ENCODE results near the gene CYP4F8.

Gene CYP4F8

DNA sequence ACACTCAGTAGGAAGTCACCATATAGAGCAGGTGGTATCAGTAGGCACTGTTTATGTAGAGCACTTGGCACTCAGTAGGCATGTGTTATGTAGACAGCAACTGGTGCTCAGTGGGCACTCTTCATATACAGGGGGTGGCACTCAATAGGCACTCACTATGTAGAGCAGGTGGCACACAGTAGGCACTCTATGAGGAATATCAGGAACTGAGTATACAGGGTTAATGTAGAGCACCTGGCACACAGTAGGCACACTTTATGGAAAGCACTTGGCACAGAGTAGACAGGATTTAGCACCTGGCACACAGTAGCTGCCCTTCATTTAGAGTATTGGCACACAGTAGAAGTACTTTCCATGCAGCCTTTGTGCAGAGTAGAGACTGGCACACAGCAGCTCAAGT, 24.6 kb downstream of the CYP4F8 start:
- H3K27ac ChIP-seq, result no peak overlapping the region; the same call in 1 of the 2 replicates
- TF ChIP-seq ZFX (IDR thresholded peaks at IDR 0.05), result no peak
- TF ChIP-seq, protein P1, sequence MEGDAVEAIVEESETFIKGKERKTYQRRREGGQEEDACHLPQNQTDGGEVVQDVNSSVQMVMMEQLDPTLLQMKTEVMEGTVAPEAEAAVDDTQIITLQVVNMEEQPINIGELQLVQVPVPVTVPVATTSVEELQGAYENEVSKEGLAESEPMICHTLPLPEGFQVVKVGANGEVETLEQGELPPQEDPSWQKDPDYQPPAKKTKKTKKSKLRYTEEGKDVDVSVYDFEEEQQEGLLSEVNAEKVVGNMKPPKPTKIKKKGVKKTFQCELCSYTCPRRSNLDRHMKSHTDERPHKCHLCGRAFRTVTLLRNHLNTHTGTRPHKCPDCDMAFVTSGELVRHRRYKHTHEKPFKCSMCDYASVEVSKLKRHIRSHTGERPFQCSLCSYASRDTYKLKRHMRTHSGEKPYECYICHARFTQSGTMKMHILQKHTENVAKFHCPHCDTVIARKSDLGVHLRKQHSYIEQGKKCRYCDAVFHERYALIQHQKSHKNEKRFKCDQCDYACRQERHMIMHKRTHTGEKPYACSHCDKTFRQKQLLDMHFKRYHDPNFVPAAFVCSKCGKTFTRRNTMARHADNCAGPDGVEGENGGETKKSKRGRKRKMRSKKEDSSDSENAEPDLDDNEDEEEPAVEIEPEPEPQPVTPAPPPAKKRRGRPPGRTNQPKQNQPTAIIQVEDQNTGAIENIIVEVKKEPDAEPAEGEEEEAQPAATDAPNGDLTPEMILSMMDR (conservative IDR thresholded peaks at IDR 0.05), result no peak

DNA sequence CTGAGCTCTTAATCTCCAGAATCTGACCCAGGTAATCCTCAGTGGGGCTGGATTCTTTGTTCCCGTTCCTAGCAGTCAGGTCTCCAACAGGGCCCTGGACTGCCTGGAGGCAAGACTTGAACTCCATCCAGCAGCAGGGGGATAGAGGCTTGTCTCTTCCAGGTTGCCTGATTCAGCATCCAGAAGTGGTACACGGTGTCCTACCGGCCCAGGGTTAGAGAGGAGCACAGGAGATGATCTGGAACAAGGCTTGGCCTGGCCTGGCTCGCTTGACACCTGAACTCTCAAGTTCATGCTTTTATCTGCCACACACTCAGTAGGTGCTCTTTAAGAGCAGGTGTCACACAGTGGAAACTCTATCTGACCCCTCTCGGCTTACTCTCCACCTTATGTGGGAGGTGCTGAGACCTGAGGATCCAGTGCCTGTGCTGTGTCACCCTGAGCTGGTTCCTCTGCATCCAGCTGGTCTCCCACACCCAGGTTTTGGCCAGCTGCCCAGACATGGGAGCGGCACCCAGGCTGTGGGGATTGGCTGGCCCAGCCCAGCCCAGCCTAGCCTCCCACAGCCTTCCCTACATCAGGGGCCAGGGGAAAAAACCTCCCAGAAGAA, 25.4 kb downstream of the CYP4F8 start, which contains the start of gene CYP4F3:
TSS of gene CYP4F3 (plus strand) at position 604 of the 610 bp plus-strand sequence. CDS start 519 bp downstream, outside the sequence.
- H3K27ac ChIP-seq, result peak within 1 kb of the TSS; percentile 20; the same call in 1 of the 2 replicates

DNA sequence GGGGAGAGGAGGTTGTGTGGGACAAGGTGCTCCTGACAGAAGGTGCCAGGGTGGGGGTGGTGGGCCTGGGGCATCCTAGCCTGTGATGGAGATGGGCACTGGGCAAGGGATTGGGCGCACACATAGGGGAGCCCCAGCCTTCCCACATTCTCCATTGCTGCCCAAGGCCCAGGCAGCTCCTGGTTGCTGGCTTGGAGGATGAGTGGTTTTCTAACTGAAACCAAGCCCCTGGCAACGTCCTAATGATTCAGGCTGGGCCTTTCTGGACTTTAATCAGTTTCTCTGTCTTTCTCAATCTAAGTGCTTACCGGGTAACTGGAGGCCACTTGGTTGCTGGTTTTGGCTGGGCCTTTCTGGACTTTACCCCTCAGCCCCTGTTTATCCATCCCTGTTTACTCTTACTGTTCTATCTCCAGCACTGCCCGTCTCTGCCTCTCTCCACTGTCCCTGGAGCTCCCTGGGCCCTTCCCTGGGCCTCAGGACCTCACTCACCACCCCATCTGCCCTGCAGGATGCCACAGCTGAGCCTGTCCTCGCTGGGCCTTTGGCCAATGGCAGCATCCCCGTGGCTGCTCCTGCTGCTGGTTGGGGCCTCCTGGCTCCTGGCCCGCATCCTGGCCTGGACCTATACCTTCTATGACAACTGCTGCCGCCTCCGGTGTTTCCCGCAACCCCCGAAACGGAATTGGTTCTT, 26.0 kb downstream of the CYP4F8 start:
- H3K27ac ChIP-seq, result no peak overlapping the region
- no peak for TF ChIP-seq ZFX (IDR thresholded peaks at IDR 0.05)
- TF ChIP-seq, protein P1 (conservative IDR thresholded peaks at IDR 0.05), result no peak

More for the DNA sequence above, 25.4 kb downstream of the CYP4F8 start, which contains the start of gene CYP4F3:
- TF ChIP-seq, protein P1 (conservative IDR thresholded peaks at IDR 0.05), result no peak
- no peak for TF ChIP-seq ZFX (IDR thresholded peaks at IDR 0.05)

DNA sequence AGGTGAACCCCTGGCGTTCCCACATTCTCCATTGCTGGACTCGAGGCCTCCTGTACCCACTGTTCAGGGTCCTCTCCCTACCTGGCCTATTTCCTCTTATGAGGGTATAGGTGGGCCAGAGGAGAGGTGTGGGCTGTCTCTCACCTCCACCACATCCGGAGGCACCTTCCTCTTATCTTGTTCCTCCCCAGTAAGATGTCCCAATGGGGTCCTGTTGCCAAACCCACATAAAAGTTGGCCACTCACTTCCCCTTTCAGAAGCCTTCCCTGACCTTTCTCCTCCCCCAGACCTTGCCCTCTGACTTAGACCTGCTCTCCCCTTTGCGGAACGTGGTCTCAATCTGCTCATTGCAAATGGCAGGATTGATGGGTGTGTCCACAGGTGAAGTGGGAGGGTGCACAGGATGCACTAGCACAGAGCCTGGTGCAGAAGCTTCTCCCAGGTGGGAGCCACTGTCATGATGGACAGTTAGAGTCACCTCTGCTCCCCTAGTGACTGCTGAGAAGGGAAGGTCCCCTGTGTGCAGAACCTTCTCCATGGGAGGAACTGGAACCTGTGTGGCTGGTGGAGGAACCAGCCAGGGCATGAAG, 27.0 kb downstream of the CYP4F8 start:
- no peak overlapping the region for H3K27ac ChIP-seq

DNA sequence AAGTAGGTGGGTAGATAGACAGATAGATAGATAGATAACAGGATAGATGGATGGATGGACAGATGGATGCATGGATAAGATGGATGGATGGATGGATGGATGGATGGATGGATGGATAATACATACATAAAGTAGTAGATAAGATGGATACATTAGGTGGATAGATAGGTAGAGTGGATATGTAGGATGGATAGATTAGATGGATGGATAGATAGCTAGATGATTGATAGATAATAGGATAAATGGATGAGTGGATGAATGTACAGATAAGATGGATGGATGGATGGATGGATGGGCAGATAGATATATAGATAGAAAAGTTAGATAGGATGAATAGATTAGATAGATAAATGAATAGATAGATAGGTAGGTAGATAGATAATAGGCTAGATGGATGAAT, 27.8 kb downstream of the CYP4F8 start:
- no peak for TF ChIP-seq ZFX (IDR thresholded peaks at IDR 0.05)
- TF ChIP-seq, protein P1 (conservative IDR thresholded peaks at IDR 0.05), result no peak
- H3K27ac ChIP-seq, result no peak overlapping the region

More for the DNA sequence above, 27.0 kb downstream of the CYP4F8 start:
- TF ChIP-seq, protein P1 (conservative IDR thresholded peaks at IDR 0.05), result no peak
- no peak for TF ChIP-seq ZFX (IDR thresholded peaks at IDR 0.05)

DNA sequence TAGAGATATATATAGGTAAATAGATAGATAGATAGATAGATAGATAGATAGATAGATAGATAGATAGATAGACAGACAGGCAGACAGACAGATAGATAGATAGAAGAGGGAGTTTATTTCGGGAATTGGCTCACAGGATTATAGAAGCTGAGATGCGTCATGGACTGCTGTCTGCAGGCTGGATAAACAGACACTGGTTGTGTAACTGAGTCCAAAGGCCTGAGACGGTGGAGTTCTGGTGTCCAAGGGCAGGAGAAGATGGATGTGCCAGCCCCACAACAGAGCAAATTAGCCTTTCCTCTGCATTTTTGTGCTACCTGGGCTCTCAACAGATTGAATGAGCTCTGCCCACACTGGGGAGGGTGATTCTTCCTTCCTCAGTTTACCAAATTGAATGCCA, 28.4 kb downstream of the CYP4F8 start:
- TF ChIP-seq, protein P1 (conservative IDR thresholded peaks at IDR 0.05), result no peak
- TF ChIP-seq ZFX (IDR thresholded peaks at IDR 0.05), result no peak
- H3K27ac ChIP-seq, result no peak overlapping the region

Measured in C4-2B (cell line).